AG09309 (cell line): ENCODE measurements around the gene SLC9A7.

Source experiments
- DNase-seq: peaks from one replicate; pipeline ENCODE4 v3.0.0-alpha.2; 2010; ENCODE audit warnings: low read depth
- H3K4me3 ChIP-seq: 2 replicates; pipeline ENCODE4 v1.5.1; 2011; ENCODE audit warnings: mild to moderate bottlenecking, low read depth, low read length, moderate library complexity; ENCODE audit not compliant: control insufficient read depth
- TF ChIP-seq, protein P1 (sequence below): IDR thresholded peaks from 2 replicates; pipeline ENCODE4 v1.5.1; 2011; ENCODE audit warnings: mild to moderate bottlenecking, low read depth, low read length, inconsistent platforms; ENCODE audit not compliant: insufficient read depth, control insufficient read depth; ENCODE audit errors: missing control alignments

SLC9A7 gene

DNA sequence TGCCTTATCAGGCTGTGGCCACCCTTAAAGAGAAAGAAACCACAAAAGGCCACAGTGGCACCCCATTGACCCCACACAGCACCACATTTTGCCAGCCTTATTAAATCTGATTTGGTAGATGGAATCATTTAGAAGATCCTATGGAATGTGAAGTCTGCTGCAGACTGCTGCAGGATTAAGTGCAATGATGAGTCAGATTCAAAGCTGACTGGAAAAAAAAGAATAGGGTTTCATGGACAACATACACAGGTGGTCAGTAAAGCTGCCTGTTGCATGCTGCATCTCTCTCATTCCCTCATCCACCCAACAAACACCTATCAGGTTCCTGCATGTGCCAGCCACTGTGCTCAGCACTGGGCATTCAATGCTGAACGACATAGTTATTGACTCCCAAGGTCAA is 128.8 kb downstream of the SLC9A7 start:
- H3K4me3 ChIP-seq, result no peak overlapping the region
- TF ChIP-seq, protein P1, sequence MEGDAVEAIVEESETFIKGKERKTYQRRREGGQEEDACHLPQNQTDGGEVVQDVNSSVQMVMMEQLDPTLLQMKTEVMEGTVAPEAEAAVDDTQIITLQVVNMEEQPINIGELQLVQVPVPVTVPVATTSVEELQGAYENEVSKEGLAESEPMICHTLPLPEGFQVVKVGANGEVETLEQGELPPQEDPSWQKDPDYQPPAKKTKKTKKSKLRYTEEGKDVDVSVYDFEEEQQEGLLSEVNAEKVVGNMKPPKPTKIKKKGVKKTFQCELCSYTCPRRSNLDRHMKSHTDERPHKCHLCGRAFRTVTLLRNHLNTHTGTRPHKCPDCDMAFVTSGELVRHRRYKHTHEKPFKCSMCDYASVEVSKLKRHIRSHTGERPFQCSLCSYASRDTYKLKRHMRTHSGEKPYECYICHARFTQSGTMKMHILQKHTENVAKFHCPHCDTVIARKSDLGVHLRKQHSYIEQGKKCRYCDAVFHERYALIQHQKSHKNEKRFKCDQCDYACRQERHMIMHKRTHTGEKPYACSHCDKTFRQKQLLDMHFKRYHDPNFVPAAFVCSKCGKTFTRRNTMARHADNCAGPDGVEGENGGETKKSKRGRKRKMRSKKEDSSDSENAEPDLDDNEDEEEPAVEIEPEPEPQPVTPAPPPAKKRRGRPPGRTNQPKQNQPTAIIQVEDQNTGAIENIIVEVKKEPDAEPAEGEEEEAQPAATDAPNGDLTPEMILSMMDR, result no peak
- DNase-seq, result no peak

DNA sequence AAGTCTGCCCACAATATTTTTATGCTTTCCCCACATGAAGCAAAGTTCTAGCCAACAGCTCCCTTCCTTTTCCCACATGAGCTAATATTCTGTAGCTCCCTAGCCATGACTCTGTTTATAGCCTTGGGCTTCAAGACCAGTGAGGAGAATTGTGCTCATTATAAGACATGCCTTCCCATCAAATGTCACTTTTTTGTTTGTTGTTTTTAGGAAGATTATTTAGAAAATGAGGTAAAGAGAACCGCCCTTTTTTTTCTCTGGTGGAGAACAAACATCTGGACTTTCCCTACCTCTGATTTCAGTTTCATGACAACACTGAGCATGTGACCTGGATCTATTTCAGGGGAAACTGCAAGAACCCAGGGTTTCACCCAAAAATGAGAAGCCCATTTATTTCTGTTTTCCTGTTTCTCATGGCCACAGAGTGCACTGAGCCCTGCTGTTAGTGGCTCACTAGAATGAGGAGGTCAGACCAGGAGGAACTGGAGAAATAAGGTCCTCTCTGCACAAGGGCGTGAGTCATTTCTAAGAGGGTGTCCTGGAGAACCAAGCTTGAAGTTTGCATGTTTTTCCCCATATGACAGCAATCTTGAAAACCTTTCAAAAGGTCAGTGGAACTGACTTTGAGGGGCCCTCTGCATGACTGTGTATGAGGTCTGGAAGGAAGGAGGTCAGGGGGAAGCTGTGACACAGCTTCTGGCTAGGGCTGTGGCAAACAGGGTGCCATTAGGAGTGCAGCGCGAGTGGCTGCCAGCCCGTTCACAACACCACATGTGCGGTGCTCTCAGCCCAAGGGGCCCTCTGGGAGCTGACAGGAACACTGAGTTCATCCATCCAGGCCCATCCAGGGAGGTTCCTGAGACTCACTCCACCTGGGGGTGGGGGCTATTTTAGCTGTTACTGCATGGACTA is 130.2 kb downstream of the SLC9A7 start:
- no peak for DNase-seq
- TF ChIP-seq, protein P1, result no peak
- no peak overlapping the region for H3K4me3 ChIP-seq

DNA sequence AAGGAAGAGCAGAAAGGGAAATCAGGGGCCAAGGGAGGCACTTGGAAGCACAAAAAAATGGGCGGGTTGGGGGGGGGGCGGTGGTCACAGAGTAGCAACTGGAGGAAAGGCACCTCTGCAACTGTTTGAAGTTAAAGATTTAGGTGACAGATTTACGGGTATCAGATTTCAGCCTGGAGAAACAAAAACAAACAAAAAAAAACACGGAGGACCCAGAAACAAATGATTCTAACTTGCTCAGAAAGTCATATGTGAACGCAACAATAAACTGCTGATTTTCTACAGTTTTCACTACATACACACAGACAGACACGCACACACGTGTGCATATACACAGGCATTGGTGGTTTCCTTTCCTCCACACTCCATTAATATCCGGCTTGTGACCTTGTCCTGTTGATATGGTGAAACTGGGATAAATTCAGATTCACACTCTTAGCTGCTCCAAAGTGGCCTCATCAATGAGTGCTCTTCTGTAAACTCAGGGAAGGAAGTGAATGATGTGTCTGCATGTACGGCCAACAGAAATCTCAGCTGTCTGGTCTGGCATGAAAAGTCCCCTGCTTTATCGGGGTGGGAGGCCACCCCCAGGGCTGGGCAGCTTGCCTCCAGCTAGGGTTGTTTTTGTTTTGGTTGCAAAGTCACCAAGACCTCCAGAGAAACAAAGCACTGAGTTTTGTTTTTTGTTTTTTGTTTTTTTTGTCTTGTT is 131.1 kb downstream of the SLC9A7 start:
- no peak for DNase-seq
- no peak overlapping the region for H3K4me3 ChIP-seq
- TF ChIP-seq, protein P1, result no peak

DNA sequence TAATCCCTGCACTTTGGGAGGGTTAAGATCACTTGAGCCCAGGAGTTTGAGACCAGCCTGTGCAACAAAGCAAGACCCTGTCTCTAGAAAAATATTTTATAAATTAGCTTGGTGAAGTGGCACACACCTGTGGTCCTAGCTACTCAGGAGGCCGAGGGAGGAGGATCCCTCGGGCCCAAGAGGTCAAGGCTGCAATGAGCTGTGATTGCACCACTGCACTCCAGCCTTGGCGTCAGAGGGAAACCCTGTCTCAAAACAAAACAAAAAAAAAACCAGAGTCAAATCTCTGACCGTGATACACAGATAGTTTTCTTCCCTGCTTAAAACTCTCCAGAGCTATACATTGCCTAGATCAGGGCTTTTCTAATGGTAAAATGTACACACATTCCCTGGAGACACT is 131.9 kb downstream of the SLC9A7 start:
- TF ChIP-seq, protein P1, result no peak
- DNase-seq, result no peak
- no peak overlapping the region for H3K4me3 ChIP-seq

DNA sequence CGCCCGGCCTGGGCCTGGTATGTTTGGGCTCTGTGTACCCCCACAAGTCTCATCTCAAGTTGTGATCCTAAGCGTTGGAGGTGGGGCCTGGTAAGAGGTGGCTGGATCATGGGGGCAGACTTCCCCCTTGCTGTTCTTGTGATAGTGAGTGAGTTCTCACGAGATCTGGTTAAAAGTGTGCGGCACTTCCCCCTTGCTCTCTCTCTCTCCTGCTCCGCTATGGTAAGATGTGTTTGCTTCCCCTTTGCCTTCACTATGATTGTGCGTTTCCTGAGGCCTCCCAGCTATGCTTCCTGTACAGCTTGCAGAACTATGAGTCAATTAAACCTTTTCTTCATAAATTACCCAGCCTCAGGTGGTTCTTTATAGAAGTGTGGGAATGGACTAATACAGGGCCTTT is 132.4 kb downstream of the SLC9A7 start:
- no peak overlapping the region for H3K4me3 ChIP-seq
- TF ChIP-seq, protein P1, result no peak
- DNase-seq, result no peak

DNA sequence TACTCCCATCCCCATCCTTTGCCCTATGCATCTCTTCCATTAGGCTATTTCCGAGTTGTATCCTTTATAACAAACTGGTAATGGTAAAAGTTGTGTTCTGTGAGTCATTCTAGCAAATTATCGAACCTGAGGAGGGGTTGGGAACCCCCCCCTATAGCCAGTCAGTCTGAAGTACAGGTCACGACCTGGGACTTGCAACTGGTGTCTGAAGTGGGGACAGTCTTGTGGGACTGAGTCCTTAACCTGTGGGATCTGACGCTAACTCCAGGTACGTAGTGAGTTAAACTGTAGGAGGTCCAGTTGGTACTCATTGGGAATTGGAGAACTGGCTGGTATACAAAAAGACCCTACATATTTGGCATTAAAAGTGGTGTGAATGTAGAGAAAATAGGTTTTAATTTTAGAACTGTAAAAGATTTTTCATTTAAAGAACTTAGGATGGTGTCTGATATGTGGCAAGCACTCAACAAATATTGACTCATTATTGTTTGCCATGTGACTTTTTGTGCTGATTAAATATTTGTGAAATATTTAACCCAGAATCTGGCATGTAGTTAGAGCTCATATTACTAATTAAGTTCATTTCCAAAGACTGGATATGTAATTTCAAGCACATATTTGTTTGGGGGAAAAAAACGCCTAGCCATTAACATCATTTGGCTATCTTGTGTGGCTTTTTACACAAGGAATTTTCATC is 134.7 kb downstream of the SLC9A7 start:
- TF ChIP-seq, protein P1, result no peak
- DNase-seq, result no peak

More for the DNA sequence above, 134.7 kb downstream of the SLC9A7 start:
- no peak overlapping the region for H3K4me3 ChIP-seq
